ENCODE measurements around the gene AMH. TPM values are rescaled to one million over a fixed set of nuclear protein-coding genes. Genes with fewer than 3 reads are reported as not detected.

The AMH gene
- total RNA-seq, 1 experiment from 2014 or later: 1.9 TPM

- Histone ChIP-seq H2AFZ (ENCODE audit: low read length) (no peak overlapping the region), H3K27ac (ENCODE audit: low read length) (no peak overlapping the region), H3K9me3 (ENCODE audit: low read length) (no peaks in the 10 kb centered on the region), H3K4me2 (ENCODE audit: low read depth, low read length, poor library complexity, severe bottlenecking) (no peak overlapping the region), H3K27me3 (ENCODE audit: low read length) (no peaks in the 10 kb centered on the region), H3K9ac (ENCODE audit: low read length) (no peak overlapping the region), H3K4me1 (ENCODE audit: low read length) (0 out of 2 replicates have a peak, but pooled peaks cover 2% of the 10 kb centered on the region), H3K9me2 (replicated peaks; ENCODE audit: insufficient read depth, low read length) (no peaks in the 10 kb centered on the region), H4K20me1 (ENCODE audit: insufficient read depth, low read depth, low read length) (no peaks in the 10 kb centered on the region), H3K36me3 (ENCODE audit: insufficient read depth, low read length) (peaks cover 6% of the 10 kb centered on the region), H3K4me3 (ENCODE audit: low read length) (no peak overlapping the region), H3K79me2 (ENCODE audit: low read length) (no peaks in the 10 kb centered on the region)
- DNase-seq: no peak
These were observed 32.5 kb upstream of the AMH start for GRCh38 chr19:2216361-2217225.

GRCh38 chr19:2217591-2217990 lies 31.5 kb upstream of the AMH start:
- H3K79me2 ChIP-seq (ENCODE audit: low read length): no peaks in the 10 kb centered on the region
- no peaks in the 10 kb centered on the region for H3K27me3 ChIP-seq (ENCODE audit: low read length)
- peaks cover 3% of the 10 kb centered on the region; the same call in 1 of the 2 replicates for H3K36me3 ChIP-seq (ENCODE audit: insufficient read depth, low read length)

GRCh38 chr19:2219726-2220125 lies 29.4 kb upstream of the AMH start:
- Histone ChIP-seq H3K27ac (ENCODE audit: low read length) (no peak overlapping the region), H3K9ac (ENCODE audit: low read length) (no peak overlapping the region), H3K9me2 (replicated peaks; ENCODE audit: insufficient read depth, low read length) (no peaks in the 10 kb centered on the region), H3K27me3 (ENCODE audit: low read length) (no peaks in the 10 kb centered on the region), H3K79me2 (ENCODE audit: low read length) (no peaks in the 10 kb centered on the region), H4K20me1 (ENCODE audit: insufficient read depth, low read depth, low read length) (no peaks in the 10 kb centered on the region), H3K4me2 (ENCODE audit: low read depth, low read length, poor library complexity, severe bottlenecking) (no peak overlapping the region), H3K9me3 (ENCODE audit: low read length) (no peaks in the 10 kb centered on the region), H2AFZ (ENCODE audit: low read length) (no peak overlapping the region), H3K36me3 (ENCODE audit: insufficient read depth, low read length) (peaks cover 2% of the 10 kb centered on the region; the same call in 1 of the 2 replicates), H3K4me1 (ENCODE audit: low read length) (peaks cover 24% of the 10 kb centered on the region), H3K4me3 (ENCODE audit: low read length) (no peak overlapping the region)
- no peak for DNase-seq

More at GRCh38 chr19:2217591-2217990, 31.5 kb upstream of the AMH start:
- no peak overlapping the region for H3K4me2 ChIP-seq (ENCODE audit: low read depth, low read length, poor library complexity, severe bottlenecking)
- no peak overlapping the region for H3K9ac ChIP-seq (ENCODE audit: low read length)
- no peak overlapping the region for H3K27ac ChIP-seq (ENCODE audit: low read length)
- no peak overlapping the region for H3K4me3 ChIP-seq (ENCODE audit: low read length)
- no peak overlapping the region for H2AFZ ChIP-seq (ENCODE audit: low read length)
- H3K4me1 ChIP-seq (ENCODE audit: low read length): peaks cover 8% of the 10 kb centered on the region
- no peak for DNase-seq
- H3K9me3 ChIP-seq (ENCODE audit: low read length): no peaks in the 10 kb centered on the region
- no peaks in the 10 kb centered on the region for H4K20me1 ChIP-seq (ENCODE audit: insufficient read depth, low read depth, low read length)
- no peaks in the 10 kb centered on the region for H3K9me2 ChIP-seq (replicated peaks; ENCODE audit: insufficient read depth, low read length)

- Histone ChIP-seq H3K36me3 (ENCODE audit: insufficient read depth, low read length) (peaks cover 5% of the 10 kb centered on the region; the same call in 1 of the 2 replicates), H2AFZ (ENCODE audit: low read length) (no peak overlapping the region), H3K4me3 (ENCODE audit: low read length) (no peak overlapping the region), H3K4me1 (ENCODE audit: low read length) (peaks cover 24% of the 10 kb centered on the region), H3K79me2 (ENCODE audit: low read length) (no peaks in the 10 kb centered on the region), H3K9me3 (ENCODE audit: low read length) (no peaks in the 10 kb centered on the region), H4K20me1 (ENCODE audit: insufficient read depth, low read depth, low read length) (no peaks in the 10 kb centered on the region), H3K9ac (ENCODE audit: low read length) (no peak overlapping the region), H3K4me2 (ENCODE audit: low read depth, low read length, poor library complexity, severe bottlenecking) (no peak overlapping the region), H3K27ac (ENCODE audit: low read length) (no peak overlapping the region), H3K9me2 (replicated peaks; ENCODE audit: insufficient read depth, low read length) (no peaks in the 10 kb centered on the region), H3K27me3 (ENCODE audit: low read length) (no peaks in the 10 kb centered on the region)
- no peak for DNase-seq
These were observed 27.8 kb upstream of the AMH start for GRCh38 chr19:2221250-2221831.

GRCh38 chr19:2221918-2222317 lies 27.2 kb upstream of the AMH start:
- H3K9ac ChIP-seq (ENCODE audit: low read length): no peak overlapping the region
- no peaks in the 10 kb centered on the region for H3K9me3 ChIP-seq (ENCODE audit: low read length)
- peaks cover 24% of the 10 kb centered on the region for H3K4me1 ChIP-seq (ENCODE audit: low read length)
- no peak overlapping the region for H3K4me3 ChIP-seq (ENCODE audit: low read length)
- peaks cover 5% of the 10 kb centered on the region; the same call in 1 of the 2 replicates for H3K36me3 ChIP-seq (ENCODE audit: insufficient read depth, low read length)
- no peak overlapping the region for H3K27ac ChIP-seq (ENCODE audit: low read length)
- DNase-seq: no peak
- H3K4me2 ChIP-seq (ENCODE audit: low read depth, low read length, poor library complexity, severe bottlenecking): no peak overlapping the region
- no peaks in the 10 kb centered on the region for H3K27me3 ChIP-seq (ENCODE audit: low read length)
- no peak overlapping the region for H2AFZ ChIP-seq (ENCODE audit: low read length)
- H3K9me2 ChIP-seq (replicated peaks; ENCODE audit: insufficient read depth, low read length): no peaks in the 10 kb centered on the region
- no peaks in the 10 kb centered on the region for H3K79me2 ChIP-seq (ENCODE audit: low read length)
- no peaks in the 10 kb centered on the region for H4K20me1 ChIP-seq (ENCODE audit: insufficient read depth, low read depth, low read length)

- DNase-seq: no peak
- Histone ChIP-seq H3K9me2 (replicated peaks; ENCODE audit: insufficient read depth, low read length) (no peaks in the 10 kb centered on the region), H3K79me2 (ENCODE audit: low read length) (no peaks in the 10 kb centered on the region), H3K27me3 (ENCODE audit: low read length) (no peaks in the 10 kb centered on the region), H3K27ac (ENCODE audit: low read length) (peak overlapping the region; percentile 26; the same call in 1 of the 2 replicates), H3K9ac (ENCODE audit: low read length) (peak overlapping the region; percentile 24; the same call in 1 of the 2 replicates), H2AFZ (ENCODE audit: low read length) (no peak overlapping the region), H3K36me3 (ENCODE audit: insufficient read depth, low read length) (peaks cover 5% of the 10 kb centered on the region; the same call in 1 of the 2 replicates), H4K20me1 (ENCODE audit: insufficient read depth, low read depth, low read length) (no peaks in the 10 kb centered on the region), H3K9me3 (ENCODE audit: low read length) (no peaks in the 10 kb centered on the region), H3K4me1 (ENCODE audit: low read length) (peaks cover 24% of the 10 kb centered on the region), H3K4me2 (ENCODE audit: low read depth, low read length, poor library complexity, severe bottlenecking) (no peak overlapping the region), H3K4me3 (ENCODE audit: low read length) (no peak overlapping the region)
These were observed 25.7 kb upstream of the AMH start for GRCh38 chr19:2223391-2223790.

GRCh38 chr19:2223959-2224358 lies 25.2 kb upstream of the AMH start:
- no peaks in the 10 kb centered on the region for H3K79me2 ChIP-seq (ENCODE audit: low read length)
- H3K36me3 ChIP-seq (ENCODE audit: insufficient read depth, low read length): peaks cover 5% of the 10 kb centered on the region; the same call in 1 of the 2 replicates
- H3K9me2 ChIP-seq (replicated peaks; ENCODE audit: insufficient read depth, low read length): no peaks in the 10 kb centered on the region
- H3K4me3 ChIP-seq (ENCODE audit: low read length): no peak overlapping the region
- H3K4me1 ChIP-seq (ENCODE audit: low read length): peaks cover 24% of the 10 kb centered on the region
- no peak overlapping the region for H3K4me2 ChIP-seq (ENCODE audit: low read depth, low read length, poor library complexity, severe bottlenecking)
- H2AFZ ChIP-seq (ENCODE audit: low read length): no peak overlapping the region
- no peaks in the 10 kb centered on the region for H4K20me1 ChIP-seq (ENCODE audit: insufficient read depth, low read depth, low read length)
- H3K27me3 ChIP-seq (ENCODE audit: low read length): no peaks in the 10 kb centered on the region
- H3K27ac ChIP-seq (ENCODE audit: low read length): no peak overlapping the region
- no peaks in the 10 kb centered on the region for H3K9me3 ChIP-seq (ENCODE audit: low read length)
- H3K9ac ChIP-seq (ENCODE audit: low read length): no peak overlapping the region
- DNase-seq: peak; percentile 80

GRCh38 chr19:2224754-2225349 lies 24.3 kb upstream of the AMH start:
- Histone ChIP-seq H3K27ac (ENCODE audit: low read length) (no peak overlapping the region), H2AFZ (ENCODE audit: low read length) (no peak overlapping the region), H3K9ac (ENCODE audit: low read length) (no peak overlapping the region), H3K79me2 (ENCODE audit: low read length) (no peaks in the 10 kb centered on the region), H3K4me2 (ENCODE audit: low read depth, low read length, poor library complexity, severe bottlenecking) (no peak overlapping the region), H3K9me2 (replicated peaks; ENCODE audit: insufficient read depth, low read length) (no peaks in the 10 kb centered on the region), H3K9me3 (ENCODE audit: low read length) (no peaks in the 10 kb centered on the region), H3K27me3 (ENCODE audit: low read length) (no peaks in the 10 kb centered on the region), H3K36me3 (ENCODE audit: insufficient read depth, low read length) (peaks cover 5% of the 10 kb centered on the region; the same call in 1 of the 2 replicates), H3K4me1 (ENCODE audit: low read length) (peaks cover 24% of the 10 kb centered on the region), H4K20me1 (ENCODE audit: insufficient read depth, low read depth, low read length) (no peaks in the 10 kb centered on the region), H3K4me3 (ENCODE audit: low read length) (no peak overlapping the region)
- DNase-seq: no peak
